PC-3 (cell line): ENCODE data around the gene MYB. TPM values are rescaled to one million over a fixed set of nuclear protein-coding genes. Genes with fewer than 3 reads are reported as not detected.

Experiments used
- ATAC-seq: fragments of 200-7000 bp; cut with Tn5 transposase; 2 replicates; pipeline ENCODE4 v1.9.1; 2020; ENCODE audit warnings: mild to moderate bottlenecking, moderate library complexity
- BruUV-seq: library from RNA; stranded (reverse); fragments of 400-500 nt; replicated peaks from 2 replicates; lab custom pipeline; 2021; lab: Mats Ljungman, UMichigan
- CTCF ChIA-PET: fragments of 300-600 bp; sonication (Branson Sonifier 250); formaldehyde crosslinking; loops from one replicate; lab custom pipeline; 2022; ENCODE audit warnings: antibody characterized with exemption; lab: Charles Lee
- POLR2A ChIA-PET: fragments of 300-600 bp; sonication (Branson Sonifier 250); formaldehyde crosslinking; loops from one replicate; lab custom pipeline; 2022; ENCODE audit warnings: antibody characterized with exemption; ENCODE audit not compliant: unreplicated experiment; lab: Charles Lee
- DNase-seq: peaks from one replicate; pipeline ENCODE4 v3.0.0-alpha.2; 2015
- H2AFZ ChIP-seq: fragments of 300-600 bp; sonication (generic); 2 replicates; pipeline ENCODE4 v1.6.0; 2016; ENCODE audit warnings: antibody characterized with exemption, low read length
- H3F3A ChIP-seq: fragments of 300-600 bp; sonication (generic); one replicate; pipeline ENCODE4 v1.6.0; 2017; ENCODE audit warnings: antibody characterized with exemption, low read length, control low read depth, mild to moderate bottlenecking; ENCODE audit not compliant: unreplicated experiment
- H3K27ac ChIP-seq: fragments of 300-600 bp; sonication (generic); 2 replicates; pipeline ENCODE4 v1.5.1; 2016; ENCODE audit warnings: mild to moderate bottlenecking, low read length
- H3K27me3 ChIP-seq: fragments of 300-600 bp; sonication (generic); 2 replicates; pipeline ENCODE4 v1.6.1; 2016; ENCODE audit warnings: low read length, mixed read lengths
- H3K36me3 ChIP-seq: fragments of 300-600 bp; sonication (generic); 2 replicates; pipeline ENCODE4 v1.6.1; 2016; ENCODE audit warnings: low read depth, mixed run types, low read length, mixed read lengths
- H3K4me1 ChIP-seq: fragments of 300-600 bp; sonication (generic); 2 replicates; pipeline ENCODE4 v1.5.1; 2016; ENCODE audit warnings: low read length; ENCODE audit not compliant: insufficient read depth
- H3K4me2 ChIP-seq: fragments of 300-600 bp; sonication (generic); 2 replicates; pipeline ENCODE4 v1.6.0; 2016; ENCODE audit warnings: low read length
- H3K4me3 ChIP-seq: fragments of 300-600 bp; sonication (generic); 2 replicates; pipeline ENCODE4 v1.5.1; 2016; ENCODE audit warnings: mild to moderate bottlenecking, low read length, mixed read lengths
- H3K79me2 ChIP-seq: fragments of 300-600 bp; sonication (generic); 2 replicates; pipeline ENCODE4 v1.6.1; 2017; ENCODE audit warnings: low read length, mixed read lengths
- H3K9ac ChIP-seq: fragments of 300-600 bp; sonication (generic); 2 replicates; pipeline ENCODE4 v1.6.0; 2016; ENCODE audit warnings: mild to moderate bottlenecking, low read length
- H3K9me2 ChIP-seq: fragments of 300-600 bp; sonication (generic); replicated peaks from 2 replicates; pipeline ENCODE4 v1.6.1; 2016; ENCODE audit warnings: mixed run types, low read length, mixed read lengths
- H3K9me3 ChIP-seq: fragments of 300-600 bp; sonication (generic); 2 replicates; pipeline ENCODE4 v1.6.1; 2016; ENCODE audit warnings: low read length, mixed read lengths
- H4K20me1 ChIP-seq: fragments of 300-600 bp; sonication (generic); 2 replicates; pipeline ENCODE4 v1.6.1; 2016; ENCODE audit warnings: low read length, mixed read lengths
- CTCF ChIP-seq: fragments of 300-600 bp; sonication (generic); conservative IDR thresholded peaks from 2 replicates; pipeline ENCODE4 v1.5.1; 2017; ENCODE audit warnings: antibody characterized with exemption, low read depth, mild to moderate bottlenecking, low read length
- EZH2 ChIP-seq: fragments of 300-600 bp; sonication (generic); IDR thresholded peaks from one replicate; pipeline ENCODE4 v1.6.1; 2017; ENCODE audit warnings: antibody characterized with exemption, mild to moderate bottlenecking, low read length; ENCODE audit not compliant: unreplicated experiment
- EZH2phosphoT487 ChIP-seq: fragments of 300-600 bp; sonication (generic); IDR thresholded peaks from 2 replicates; pipeline ENCODE4 v1.6.1; 2018; ENCODE audit warnings: mild to moderate bottlenecking, antibody characterized with exemption, low read length, borderline replicate concordance
- intact Hi-C: fragments of 100-400 bp; cut with micrococcal nuclease; formaldehyde crosslinking; loops from 2 replicates; pipeline ENCODE4 v1.9.0; 2023
- total RNA-seq: library from RNA; depleted of rRNA; stranded (reverse); fragments of >200 nt; gene quantifications from 2 replicates; pipeline ENCODE4 v1.2.3, GENCODE V29; 2014

MYB gene
- total RNA-seq, 1 experiment from 2014 or later = 4.4 TPM

GRCh38 chr6:135183002-135183531, 2.0 kb downstream of the MYB start:
- no TSS peak for BruUV-seq
- peak overlapping the region; percentile 78 for H3K4me3 ChIP-seq
- peak overlapping the region; percentile 15; the same call in 1 of the 2 replicates for H3K9ac ChIP-seq
- H3K4me1 ChIP-seq = no peaks in the 10 kb centered on the region
- ATAC-seq (peak; percentile 14), DNase-seq (peak; percentile 39)
- H3K27me3 ChIP-seq = no peaks in the 10 kb centered on the region
- peak overlapping the region; percentile 88 for H2AFZ ChIP-seq
- no peaks in the 10 kb centered on the region for H4K20me1 ChIP-seq
- CTCF ChIA-PET = interaction anchor here (0.5 to 0.9 kb wide), 2 partner anchors 39 to 181 kb away, joined by 7 to 8 read pairs; no protein-coding TSS in a partner anchor
- intact Hi-C loops = loop anchor here (1.0 to 5.0 kb wide), 2 partner anchors 38 to 74 kb away; no protein-coding TSS in a partner anchor
- H3K9me2 ChIP-seq = no peaks in the 10 kb centered on the region
- H3K4me2 ChIP-seq = peak overlapping the region; percentile 93
- POLR2A ChIA-PET = no interaction called here
- H3K36me3 ChIP-seq = no peaks in the 10 kb centered on the region
- no peaks in the 10 kb centered on the region for H3K79me2 ChIP-seq
- H3K27ac ChIP-seq = no peak overlapping the region
- no peak for TF ChIP-seq EZH2
- no peak for TF ChIP-seq EZH2phosphoT487
- TF ChIP-seq CTCF = no peak
- no peaks in the 10 kb centered on the region for H3F3A ChIP-seq
- H3K9me3 ChIP-seq = no peaks in the 10 kb centered on the region

GRCh38 chr6:135183532-135184440, 2.7 kb downstream of the MYB start:
- no peak overlapping the region for H3K27ac ChIP-seq
- H3F3A ChIP-seq = no peaks in the 10 kb centered on the region
- no peaks in the 10 kb centered on the region for H3K36me3 ChIP-seq
- CTCF ChIA-PET = interaction anchor here (0.5 to 1.5 kb wide), 3 partner anchors 39 to 181 kb away, joined by 7 to 11 read pairs (median 8); no protein-coding TSS in a partner anchor
- no peaks in the 10 kb centered on the region for H3K9me2 ChIP-seq
- DNase-seq (peak; percentile 77), ATAC-seq (peak; percentile 51)
- POLR2A ChIA-PET = no interaction called here
- no peak for TF ChIP-seq EZH2
- TF ChIP-seq EZH2phosphoT487 = no peak
- peak; percentile 73 for TF ChIP-seq CTCF
- no peaks in the 10 kb centered on the region for H3K27me3 ChIP-seq
- H3K4me3 ChIP-seq = peak overlapping the region; percentile 78
- no TSS peak for BruUV-seq
- H2AFZ ChIP-seq = peak overlapping the region; percentile 88
- H3K9me3 ChIP-seq = no peaks in the 10 kb centered on the region
- H3K79me2 ChIP-seq = no peaks in the 10 kb centered on the region
- no peak overlapping the region for H3K9ac ChIP-seq
- no peaks in the 10 kb centered on the region for H3K4me1 ChIP-seq
- intact Hi-C loops = loop anchor here (1.0 to 5.0 kb wide), 2 partner anchors 38 to 74 kb away; no protein-coding TSS in a partner anchor
- H3K4me2 ChIP-seq = peak overlapping the region; percentile 93
- no peaks in the 10 kb centered on the region for H4K20me1 ChIP-seq
